HG03097 (cell line): ENCODE results near the gene NEAT1.

Experiments used
- ATAC-seq: cut with Tn5 transposase; IDR thresholded peaks from one replicate; pipeline ENCODE4 v1.9.1; 2021; ENCODE audit not compliant: unreplicated experiment, low FRiP score

Gene NEAT1

DNA sequence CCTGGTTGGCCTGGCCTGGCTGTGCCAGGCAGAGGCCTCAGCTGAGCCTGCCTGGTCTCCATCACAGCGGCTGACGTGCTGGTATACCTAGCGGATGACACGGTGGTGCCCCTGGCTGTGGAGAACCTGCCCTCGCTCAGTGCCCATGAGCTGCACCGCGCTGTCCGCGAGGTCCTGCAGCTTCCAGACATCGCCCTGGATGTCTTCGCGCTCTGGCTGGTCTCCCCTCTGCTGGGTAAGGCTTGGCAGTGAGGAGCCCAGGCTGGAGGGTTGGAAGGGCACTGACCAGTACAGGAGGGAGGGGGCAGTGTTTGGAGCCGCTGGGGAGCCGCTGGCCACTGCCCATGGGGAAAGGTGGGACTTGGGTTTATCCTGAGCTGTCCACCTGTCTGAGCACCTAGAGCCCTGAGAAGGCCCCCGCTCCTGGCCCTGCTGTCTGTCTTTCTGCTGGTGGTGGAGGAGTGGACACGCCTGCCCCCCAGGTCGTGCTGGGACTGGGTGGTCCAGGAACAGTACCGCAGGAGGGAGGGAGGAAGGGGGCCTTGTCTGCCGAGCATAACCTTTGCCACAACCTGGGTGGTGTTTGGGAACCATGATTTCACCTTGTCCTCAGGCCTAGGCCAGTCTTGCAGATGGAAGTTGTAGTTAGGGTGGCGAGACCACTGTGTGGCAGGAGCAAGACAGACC lies 33.2 kb upstream of the NEAT1 start:
- no peak for ATAC-seq

DNA sequence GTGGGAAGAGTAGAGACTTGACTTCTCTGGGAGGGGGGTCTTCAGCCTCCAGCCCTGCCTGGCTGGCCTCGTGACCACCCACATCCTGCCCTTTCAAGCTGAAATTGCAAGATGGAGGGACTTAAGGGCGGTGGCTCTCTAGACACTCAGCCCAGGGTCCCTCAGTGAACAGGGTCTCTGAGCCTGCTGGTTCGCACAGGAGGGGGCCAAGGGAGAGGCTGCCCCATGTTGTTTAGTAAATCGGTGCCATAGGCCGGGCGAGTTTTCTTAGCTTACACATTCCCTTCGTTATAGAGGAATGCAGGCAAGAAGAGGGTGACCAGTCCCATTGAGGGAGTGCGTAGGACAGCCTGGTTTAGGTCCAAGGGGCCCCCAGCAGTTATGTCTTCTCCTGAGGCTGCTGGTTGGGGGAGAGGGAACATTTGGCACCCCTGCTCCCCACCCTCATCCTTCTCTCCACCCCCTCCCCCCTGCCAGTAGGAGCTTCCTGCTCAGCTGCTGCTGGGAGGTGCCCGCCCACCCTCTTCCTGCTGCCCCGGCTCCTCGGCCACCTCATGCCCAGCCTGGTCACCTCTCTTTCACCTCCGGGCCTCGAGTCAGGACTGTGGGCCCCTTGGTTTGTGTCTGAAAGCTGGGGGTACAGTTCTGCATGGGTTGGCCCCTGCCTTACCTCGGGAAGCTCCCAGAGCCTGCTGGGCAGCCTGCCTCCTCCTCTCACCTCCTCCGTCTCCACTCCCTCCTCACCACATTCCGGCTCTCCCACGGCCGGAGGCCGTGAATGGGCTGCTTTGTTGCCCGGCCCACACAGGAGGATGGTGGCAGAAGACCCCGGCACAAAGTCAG lies 32.3 kb upstream of the NEAT1 start:
- no peak for ATAC-seq

GRCh38 chr11:65390996-65391395 lies 31.6 kb upstream of the NEAT1 start:
- ATAC-seq, result no peak

DNA sequence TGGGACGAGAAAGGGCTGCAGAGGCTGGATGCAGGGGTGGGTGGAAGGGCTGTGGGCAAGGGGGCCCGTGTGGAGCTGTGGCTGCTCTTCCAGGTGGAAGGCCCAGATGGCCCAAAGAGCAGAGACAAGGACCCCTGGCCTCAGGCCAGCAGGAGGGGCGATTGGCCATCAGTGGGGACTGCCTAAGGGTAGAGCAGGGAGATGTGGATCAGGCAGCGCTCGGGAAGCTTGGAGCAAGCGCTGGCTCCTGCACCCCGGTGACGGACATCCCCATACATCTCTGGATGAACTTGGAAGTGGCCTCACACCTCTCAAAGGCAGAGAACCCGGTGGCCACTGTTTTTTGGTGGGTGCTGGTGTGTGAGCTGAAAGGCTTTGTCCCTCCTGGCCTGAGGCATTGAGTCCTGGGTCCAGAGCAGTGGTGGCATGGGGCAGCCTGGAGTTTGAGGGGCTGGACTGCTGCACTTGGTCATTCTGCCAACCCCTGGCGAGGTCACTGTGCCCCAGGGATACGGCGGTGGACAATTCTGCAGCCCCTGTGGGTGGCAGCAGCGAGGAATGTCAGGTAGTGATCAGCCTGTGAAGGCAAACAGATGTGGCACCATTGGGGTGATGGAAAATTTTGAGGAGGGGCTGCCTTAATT lies 30.3 kb upstream of the NEAT1 start:
- ATAC-seq, result no peak

GRCh38 chr11:65392899-65393298 lies 29.7 kb upstream of the NEAT1 start:
- no peak for ATAC-seq

DNA sequence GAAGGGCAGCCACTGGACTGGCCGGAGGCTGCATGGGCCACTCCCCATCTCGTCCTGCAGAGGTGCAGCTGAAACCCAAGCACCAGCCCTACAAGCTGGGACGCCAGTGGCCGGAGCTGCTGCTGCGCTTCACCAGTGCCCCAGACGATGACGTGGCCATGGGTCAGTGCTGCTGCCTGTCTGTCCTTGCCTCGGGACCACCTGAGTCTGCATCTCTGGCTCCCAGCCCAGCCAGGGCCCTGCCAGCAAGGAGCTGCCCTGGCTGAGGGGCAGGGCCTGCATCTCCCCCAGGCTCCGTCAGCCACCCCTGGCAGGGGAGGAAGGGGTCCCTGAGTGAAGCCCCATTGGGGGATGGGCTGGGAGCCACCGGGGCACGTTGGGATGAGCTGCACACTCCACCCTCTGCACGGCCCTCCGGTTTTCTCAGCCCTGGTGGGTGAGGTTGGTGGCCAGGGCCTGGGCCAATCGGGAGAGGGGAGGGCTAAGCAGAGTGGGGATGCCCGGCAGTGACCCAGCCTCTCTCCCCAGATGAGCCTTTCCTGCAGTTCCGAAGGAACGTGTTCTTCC lies 29.0 kb upstream of the NEAT1 start:
- ATAC-seq, result no peak

GRCh38 chr11:65394125-65394536 lies 28.5 kb upstream of the NEAT1 start:
- ATAC-seq, result no peak

GRCh38 chr11:65395961-65396530 lies 26.6 kb upstream of the NEAT1 start:
- ATAC-seq, result no peak

DNA sequence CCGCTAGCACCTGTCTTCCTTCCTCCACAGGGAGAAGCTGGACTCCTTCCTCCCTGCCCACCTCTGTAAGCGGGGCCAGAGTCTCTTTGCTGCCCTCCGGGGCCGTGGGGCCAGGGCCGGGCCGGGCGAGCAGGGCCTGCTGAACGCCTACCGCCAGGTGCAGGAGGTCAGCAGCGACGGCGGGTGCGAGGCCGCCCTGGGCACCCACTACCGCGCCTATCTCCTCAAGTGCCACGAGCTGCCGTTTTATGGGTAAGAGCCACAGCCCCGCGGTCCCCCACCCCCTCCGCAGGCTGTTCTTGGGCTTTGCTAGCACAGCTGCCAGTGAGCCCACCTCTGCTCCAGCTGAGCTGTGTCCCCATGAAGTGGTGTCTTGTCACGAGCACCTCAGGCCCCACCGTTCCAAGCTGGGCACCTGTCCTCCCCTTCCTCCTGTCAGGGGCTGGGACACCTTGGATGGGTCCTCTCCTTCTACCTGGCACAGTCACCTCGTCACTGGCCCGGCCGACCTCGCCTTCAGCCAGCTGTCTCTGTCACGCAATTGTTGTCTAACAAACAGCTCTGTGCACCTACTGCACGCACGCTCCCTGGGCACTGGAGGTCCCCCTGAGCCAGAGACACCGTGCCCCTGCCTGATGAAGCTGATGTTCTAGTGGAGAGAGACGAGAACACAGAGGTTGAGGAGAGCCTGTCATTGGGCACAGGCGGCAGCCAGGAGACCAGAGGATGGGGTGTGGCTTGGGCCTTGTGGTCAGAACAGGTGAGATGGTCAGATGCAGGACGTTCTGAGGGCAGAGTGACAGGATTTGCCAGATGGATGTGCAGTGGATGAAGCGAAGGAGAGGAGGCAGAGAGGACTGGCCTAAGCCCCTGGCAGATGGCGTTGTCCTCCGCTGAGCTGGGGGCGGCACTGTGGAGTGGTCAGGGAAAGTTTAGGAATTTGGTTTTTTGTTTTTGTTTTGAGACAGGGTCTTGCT lies 25.5 kb upstream of the NEAT1 start:
- no peak for ATAC-seq

GRCh38 chr11:65398362-65398910 lies 24.2 kb upstream of the NEAT1 start:
- no peak for ATAC-seq

GRCh38 chr11:65399249-65399648 lies 23.3 kb upstream of the NEAT1 start:
- no peak for ATAC-seq

GRCh38 chr11:65399845-65400244 lies 22.8 kb upstream of the NEAT1 start:
- ATAC-seq, result no peak

DNA sequence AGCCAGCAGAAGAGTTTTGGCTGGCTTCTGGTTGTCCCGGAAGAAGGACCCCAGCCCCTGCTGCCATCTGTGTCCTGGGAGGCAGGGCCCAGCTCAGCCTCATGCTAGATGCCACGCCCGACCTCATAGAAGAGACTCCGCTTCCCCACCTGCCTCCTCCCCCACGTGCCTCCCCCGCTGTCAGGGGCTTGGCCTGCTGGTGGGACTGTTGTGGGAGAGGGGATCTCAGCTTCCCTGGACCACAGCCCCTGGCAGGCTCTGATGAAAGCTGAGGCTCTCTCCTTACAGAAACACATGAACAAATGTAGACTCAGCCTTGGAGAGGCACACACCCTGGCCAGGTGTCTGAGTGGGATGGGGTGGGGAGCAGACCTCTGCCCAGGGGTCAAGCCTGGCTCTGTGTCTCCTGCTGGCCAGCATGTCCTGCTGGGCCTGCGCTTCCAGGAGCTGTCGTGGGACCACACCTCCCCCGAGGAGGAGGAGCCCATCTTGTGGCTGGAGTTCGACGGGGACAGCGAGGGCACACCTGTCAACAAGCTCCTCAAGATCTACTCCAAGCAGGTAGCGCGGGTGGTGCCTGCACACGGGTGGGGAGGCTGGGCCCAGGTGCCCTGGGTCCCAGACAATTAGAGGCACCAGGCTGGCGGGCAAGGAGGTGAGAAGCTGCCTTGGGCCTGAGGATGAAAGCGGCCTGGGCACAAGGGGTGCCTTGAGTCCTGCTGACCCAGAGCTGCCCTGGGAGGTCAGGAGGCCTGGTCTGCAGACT lies 22.1 kb upstream of the NEAT1 start:
- no peak for ATAC-seq

GRCh38 chr11:65401073-65401802 lies 21.4 kb upstream of the NEAT1 start:
- ATAC-seq, result no peak

- no peak for ATAC-seq
These were observed 20.8 kb upstream of the NEAT1 start for GRCh38 chr11:65401803-65402248.

DNA sequence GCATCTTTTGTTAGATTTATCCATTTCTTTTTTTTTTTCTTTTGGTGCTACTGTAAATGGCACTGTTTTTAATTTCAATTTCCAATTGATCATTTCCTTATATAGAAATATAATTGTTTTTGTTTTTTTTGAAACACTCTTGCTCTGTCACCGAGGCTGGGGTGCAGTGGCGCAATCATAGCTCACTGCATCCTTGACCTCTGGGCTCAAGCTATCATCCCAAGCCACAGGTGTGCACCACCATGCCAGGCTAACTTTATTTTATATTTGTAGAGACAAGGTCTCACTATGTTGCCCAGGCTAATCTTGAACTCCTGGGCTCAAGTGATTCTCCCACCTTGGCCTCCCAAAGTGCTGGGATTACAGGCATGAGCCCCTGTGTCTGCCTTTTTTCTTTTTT lies 19.8 kb upstream of the NEAT1 start:
- no peak for ATAC-seq

- no peak for ATAC-seq
These were observed 18.9 kb upstream of the NEAT1 start for GRCh38 chr11:65403607-65404121.

DNA sequence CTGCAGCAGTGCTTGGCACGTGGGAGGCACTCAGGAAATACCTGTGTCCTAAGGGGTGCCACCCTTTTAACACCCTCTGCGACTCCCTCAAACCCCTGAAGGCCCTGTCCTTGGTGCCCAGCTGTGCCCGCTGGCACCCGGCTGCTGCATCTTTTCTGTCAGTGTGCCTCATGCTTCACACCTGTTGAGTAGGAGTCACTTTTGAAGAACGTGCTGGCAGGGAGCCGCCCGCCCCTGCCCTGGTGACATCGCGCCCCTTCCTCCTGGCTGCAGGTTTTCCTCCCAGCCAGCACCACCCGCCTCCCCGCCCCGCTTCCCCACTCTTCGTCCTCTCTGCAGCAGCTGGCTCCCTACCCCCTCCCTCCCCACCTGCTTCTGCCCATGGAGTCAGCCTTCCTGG lies 18.4 kb upstream of the NEAT1 start:
- no peak for ATAC-seq
